ENCODE data around the gene SMYD2. TPM values are rescaled to one million over a fixed set of nuclear protein-coding genes. Genes with fewer than 3 reads are reported as not detected.

SMYD2 gene
- total and polyA plus RNA-seq, 2 donors (not counting 1 experiment from before 2014, with no cell fraction given) = 23.3 to 39.2 TPM

DNA sequence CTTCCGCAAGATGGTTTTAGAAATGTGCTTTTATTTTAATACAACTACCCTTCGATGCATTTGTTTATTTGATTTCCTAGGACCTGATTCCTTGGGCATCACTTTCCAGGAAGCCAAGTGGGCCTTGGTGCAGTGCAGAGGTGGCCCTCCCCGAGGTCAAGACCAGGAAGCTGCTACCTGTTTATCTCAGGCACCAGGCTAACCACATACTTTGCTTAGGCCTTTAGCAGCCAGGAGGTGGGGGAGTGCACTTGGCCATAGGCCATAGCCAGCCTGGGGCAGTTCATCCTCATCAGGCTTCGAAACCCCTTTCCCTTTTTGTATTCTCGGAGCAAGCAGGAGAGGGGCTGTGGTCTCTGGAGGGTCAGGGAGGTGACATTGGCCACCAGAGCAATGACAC is 45.4 kb downstream of the SMYD2 start:
- TF ChIP-seq, protein P1, sequence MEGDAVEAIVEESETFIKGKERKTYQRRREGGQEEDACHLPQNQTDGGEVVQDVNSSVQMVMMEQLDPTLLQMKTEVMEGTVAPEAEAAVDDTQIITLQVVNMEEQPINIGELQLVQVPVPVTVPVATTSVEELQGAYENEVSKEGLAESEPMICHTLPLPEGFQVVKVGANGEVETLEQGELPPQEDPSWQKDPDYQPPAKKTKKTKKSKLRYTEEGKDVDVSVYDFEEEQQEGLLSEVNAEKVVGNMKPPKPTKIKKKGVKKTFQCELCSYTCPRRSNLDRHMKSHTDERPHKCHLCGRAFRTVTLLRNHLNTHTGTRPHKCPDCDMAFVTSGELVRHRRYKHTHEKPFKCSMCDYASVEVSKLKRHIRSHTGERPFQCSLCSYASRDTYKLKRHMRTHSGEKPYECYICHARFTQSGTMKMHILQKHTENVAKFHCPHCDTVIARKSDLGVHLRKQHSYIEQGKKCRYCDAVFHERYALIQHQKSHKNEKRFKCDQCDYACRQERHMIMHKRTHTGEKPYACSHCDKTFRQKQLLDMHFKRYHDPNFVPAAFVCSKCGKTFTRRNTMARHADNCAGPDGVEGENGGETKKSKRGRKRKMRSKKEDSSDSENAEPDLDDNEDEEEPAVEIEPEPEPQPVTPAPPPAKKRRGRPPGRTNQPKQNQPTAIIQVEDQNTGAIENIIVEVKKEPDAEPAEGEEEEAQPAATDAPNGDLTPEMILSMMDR (conservative IDR thresholded peaks at IDR 0.05 in 1 of 2, IDR thresholded peaks at IDR 0.05 in 1 of 2; ENCODE audit: low read depth in 1 of 2, low read length in 2 of 2) = no peak
- TF ChIP-seq EZH2 (IDR thresholded peaks at IDR 0.05; ENCODE audit: low read length, missing control alignments) = no peak
- Histone ChIP-seq H3K9ac (ENCODE audit: insufficient read depth, low read length) (no peak overlapping the region), H3K27ac (ENCODE audit: insufficient read depth, low read length) (no peak overlapping the region), H3K4me1 (ENCODE audit: control insufficient read depth, extremely low read depth, insufficient read depth, low read length) (no peaks in the 10 kb centered on the region), H3K9me3 (ENCODE audit: control insufficient read depth, insufficient read depth, low read depth, low read length) (no peaks in the 10 kb centered on the region), H3K79me2 (ENCODE audit: control insufficient read depth, insufficient read depth, low read length) (no peaks in the 10 kb centered on the region), H4K20me1 (ENCODE audit: control insufficient read depth, extremely low read depth, insufficient read depth, low read length) (no peaks in the 10 kb centered on the region), H2AFZ (ENCODE audit: low read length) (no peak overlapping the region), H3K4me2 (ENCODE audit: extremely low read depth, insufficient read depth, low read length) (no peak overlapping the region), H3K4me3 (replicated peaks in 1 of 4; ENCODE audit: control extremely low read depth in 1 of 4, insufficient read depth in 1 of 4, low read depth in 3 of 4, low read length in 4 of 4) (no peak overlapping the region), H3K36me3 (ENCODE audit: control insufficient read depth, insufficient read depth, low read length) (peaks cover 5% of the 10 kb centered on the region), H3K27me3 (ENCODE audit: control insufficient read depth, insufficient read depth, low read length) (no peaks in the 10 kb centered on the region)
- no peak for DNase-seq (ENCODE audit: low read depth in 2 of 2)

DNA sequence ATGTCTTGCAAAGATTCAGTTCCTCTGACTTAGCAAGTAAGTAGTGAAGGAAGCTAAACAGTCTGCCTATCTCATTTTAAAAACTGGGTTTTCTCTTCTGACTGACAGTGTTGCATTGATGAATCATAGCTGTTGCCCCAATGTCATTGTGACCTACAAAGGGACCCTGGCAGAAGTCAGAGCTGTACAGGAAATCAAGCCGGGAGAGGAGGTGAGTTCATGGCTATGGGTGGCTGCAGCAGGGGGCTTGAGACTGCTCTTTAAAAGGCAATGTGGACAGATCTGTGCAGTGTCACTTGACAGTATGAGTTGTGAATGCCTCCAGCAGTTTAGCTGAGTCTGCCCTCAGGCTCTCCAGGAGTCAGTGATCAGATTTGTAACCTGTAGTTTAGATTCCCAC is 46.6 kb downstream of the SMYD2 start:
- Histone ChIP-seq H3K27ac (ENCODE audit: insufficient read depth, low read length) (no peak overlapping the region), H4K20me1 (ENCODE audit: control insufficient read depth, extremely low read depth, insufficient read depth, low read length) (no peaks in the 10 kb centered on the region), H3K4me2 (ENCODE audit: extremely low read depth, insufficient read depth, low read length) (no peak overlapping the region), H3K4me1 (ENCODE audit: control insufficient read depth, extremely low read depth, insufficient read depth, low read length) (no peaks in the 10 kb centered on the region), H3K79me2 (ENCODE audit: control insufficient read depth, insufficient read depth, low read length) (no peaks in the 10 kb centered on the region), H3K9me3 (ENCODE audit: control insufficient read depth, insufficient read depth, low read depth, low read length) (no peaks in the 10 kb centered on the region), H3K36me3 (ENCODE audit: control insufficient read depth, insufficient read depth, low read length) (peaks cover 5% of the 10 kb centered on the region), H3K27me3 (ENCODE audit: control insufficient read depth, insufficient read depth, low read length) (no peaks in the 10 kb centered on the region), H3K9ac (ENCODE audit: insufficient read depth, low read length) (no peak overlapping the region), H2AFZ (ENCODE audit: low read length) (no peak overlapping the region), H3K4me3 (replicated peaks in 1 of 4; ENCODE audit: control extremely low read depth in 1 of 4, insufficient read depth in 1 of 4, low read depth in 3 of 4, low read length in 4 of 4) (no peak overlapping the region)
- TF ChIP-seq EZH2 (IDR thresholded peaks at IDR 0.05; ENCODE audit: low read length, missing control alignments) = no peak
- TF ChIP-seq, protein P1 (conservative IDR thresholded peaks at IDR 0.05 in 1 of 2, IDR thresholded peaks at IDR 0.05 in 1 of 2; ENCODE audit: low read depth in 1 of 2, low read length in 2 of 2) = no peak
- DNase-seq (ENCODE audit: low read depth in 2 of 2) = no peak

DNA sequence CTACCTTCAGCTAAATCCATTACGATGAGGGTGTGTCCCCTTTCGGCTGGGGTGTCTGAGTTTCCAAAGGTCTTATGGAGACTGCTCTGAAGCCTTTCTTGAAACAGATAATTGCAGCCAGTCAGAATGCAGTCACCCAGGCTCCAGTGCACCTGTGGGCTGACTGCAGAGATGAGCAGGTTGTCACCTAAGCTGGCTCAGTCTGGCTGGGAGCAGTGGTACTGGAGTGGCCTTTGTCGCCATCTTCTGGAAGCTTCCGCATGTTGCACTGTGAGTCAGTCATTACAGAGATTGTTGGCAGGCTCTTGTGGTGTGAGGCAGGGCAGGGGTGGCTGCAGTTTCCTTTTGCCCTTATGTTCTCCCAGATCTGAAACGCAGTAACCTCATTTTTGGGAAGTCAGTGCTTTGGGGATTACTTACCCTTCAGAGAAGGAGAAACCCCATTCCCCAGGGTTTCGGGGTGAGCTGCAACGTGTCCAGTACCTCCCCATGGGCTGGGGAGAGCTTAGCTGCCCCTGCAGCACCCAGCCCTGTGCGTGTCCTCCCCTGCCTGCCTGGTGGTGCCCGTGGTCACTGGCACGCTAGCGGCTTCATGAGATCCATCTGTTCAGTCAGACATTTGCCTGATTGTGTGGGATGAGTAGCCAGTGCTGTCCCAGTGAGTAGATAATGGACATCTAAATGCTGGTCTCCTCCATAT is 48.0 kb downstream of the SMYD2 start:
- TF ChIP-seq, protein P1 (conservative IDR thresholded peaks at IDR 0.05 in 1 of 2, IDR thresholded peaks at IDR 0.05 in 1 of 2; ENCODE audit: low read depth in 1 of 2, low read length in 2 of 2) = peak; percentile 91 to 96
- no peak for TF ChIP-seq EZH2 (IDR thresholded peaks at IDR 0.05; ENCODE audit: low read length, missing control alignments)
- Histone ChIP-seq H3K4me1 (ENCODE audit: control insufficient read depth, extremely low read depth, insufficient read depth, low read length) (peaks cover 4% of the 10 kb centered on the region), H3K4me2 (ENCODE audit: extremely low read depth, insufficient read depth, low read length) (no peak overlapping the region), H3K27me3 (ENCODE audit: control insufficient read depth, insufficient read depth, low read length) (no peaks in the 10 kb centered on the region), H3K9ac (ENCODE audit: insufficient read depth, low read length) (no peak overlapping the region), H3K9me3 (ENCODE audit: control insufficient read depth, insufficient read depth, low read depth, low read length) (no peaks in the 10 kb centered on the region), H3K27ac (ENCODE audit: insufficient read depth, low read length) (no peak overlapping the region), H2AFZ (ENCODE audit: low read length) (no peak overlapping the region), H3K79me2 (ENCODE audit: control insufficient read depth, insufficient read depth, low read length) (no peaks in the 10 kb centered on the region), H3K4me3 (replicated peaks in 1 of 4; ENCODE audit: control extremely low read depth in 1 of 4, insufficient read depth in 1 of 4, low read depth in 3 of 4, low read length in 4 of 4) (no peak overlapping the region), H3K36me3 (ENCODE audit: control insufficient read depth, insufficient read depth, low read length) (peaks cover 5% of the 10 kb centered on the region), H4K20me1 (ENCODE audit: control insufficient read depth, extremely low read depth, insufficient read depth, low read length) (no peaks in the 10 kb centered on the region)
- peak; percentile 63 to 78 for DNase-seq (ENCODE audit: low read depth in 2 of 2)
